ENCODE results near the gene EEPD1.

DNA sequence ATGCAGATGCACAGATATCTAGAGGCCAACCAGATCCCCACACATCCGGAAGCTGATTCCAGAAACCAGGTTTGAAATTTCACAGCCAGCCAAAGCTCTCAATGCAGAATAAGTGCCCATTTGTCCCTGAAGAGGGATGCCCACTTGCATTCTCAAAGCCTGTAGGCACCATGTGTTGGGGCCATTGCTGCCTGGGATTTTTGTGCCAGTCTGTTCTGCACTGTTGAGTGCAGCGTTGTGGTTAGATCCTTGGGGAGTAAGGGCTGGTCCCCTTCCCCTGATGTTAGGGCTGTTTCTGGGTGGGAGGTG lies 62.4 kb downstream of the EEPD1 start:
- no peak for TF ChIP-seq YY1 (IDR thresholded peaks at IDR 0.05; ENCODE audit: insufficient read depth, insufficient read length)
- no peak for TF ChIP-seq ZNF274 (IDR thresholded peaks at IDR 0.05; ENCODE audit: low read depth, low read length)
- no peak for TF ChIP-seq SUZ12 (IDR thresholded peaks at IDR 0.05; ENCODE audit: extremely low read depth, insufficient read depth, insufficient read length)
